Karpas-422 (cell line): Measurements from ENCODE around the gene ITGA11. TPM values are rescaled to one million over a fixed set of nuclear protein-coding genes. Genes with fewer than 3 reads are reported as not detected.

Experiments
- total RNA-seq: library from RNA; depleted of rRNA; stranded (reverse); fragments of >200 nt; shearing (Covaris generic); gene quantifications from 2 replicates; pipeline ENCODE4 v1.2.3, GENCODE V29; 2014; ENCODE audit warnings: low replicate concordance; rRNA removed

The ITGA11 gene
- total RNA-seq, 1 experiment from 2014 or later = not detected

Other genes with a start within 250 kb of the ITGA11 start
- gene CALML4, start 226.8 kb downstream of the ITGA11 start, total RNA-seq = 3.0 and 7.0 TPM in 2 replicates
- 30.2 and 80.0 TPM in 2 replicates for gene CLN6, start 202.4 kb downstream of the ITGA11 start, total RNA-seq
- gene FEM1B, start 154.4 kb downstream of the ITGA11 start, total RNA-seq = 24.4 and 47.5 TPM in 2 replicates
- 0.26 and 0.69 TPM in 2 replicates for gene CORO2B, start 146.8 kb upstream of the ITGA11 start, total RNA-seq